T-cell (primary cell): Measurements from ENCODE around the gene TYW3. TPM values are rescaled to one million over a fixed set of nuclear protein-coding genes. Genes with fewer than 3 reads are reported as not detected.

ENCODE experiments used
- ATAC-seq, 4 experiments: fragments of 200-7000 bp in 3 of 4; fragments of 150-1000 bp in 1 of 4; cut with Tn5 transposase; replicated peaks in 1 of 4; 1 replicate in 3 of 4; 2 replicates in 1 of 4; pipeline ENCODE4 v1.10.0; 2021; ENCODE audit warnings: moderate library complexity in 3 of 4, mild to moderate bottlenecking in 2 of 4, moderate number of reproducible peaks in 1 of 4
- CTCF ChIA-PET, 2 donors: fragments of 300-600 bp; sonication (Branson Sonifier 250); formaldehyde crosslinking; loops; one replicate each; lab custom pipeline; 2022; ENCODE audit warnings: antibody characterized with exemption in 2 of 2; lab: Charles Lee
- POLR2A ChIA-PET, 2 donors: fragments of 300-600 bp; sonication (Branson Sonifier 250); formaldehyde crosslinking; loops; one replicate each; lab custom pipeline; 2022; ENCODE audit warnings: antibody characterized with exemption in 2 of 2; lab: Charles Lee
- DNase-seq, 35 experiments: peaks; one replicate each; pipeline versions ENCODE4 v3.0.0 to v3.0.0-alpha.2; 2013 to 2023
- H3K27ac ChIP-seq: one replicate; pipeline ENCODE4 v1.5.1; 2013; ENCODE audit warnings: low read length
- H3K27me3 ChIP-seq, 2 experiments: replicated peaks in 1 of 2; 1 replicate in 1 of 2; 2 replicates in 1 of 2; pipeline versions ENCODE4 v1.6.1 to v1.7.0; 2013; ENCODE audit warnings: low read length in 1 of 2, mixed read lengths in 1 of 2; ENCODE audit not compliant: control insufficient read depth in 2 of 2, insufficient read depth in 2 of 2; ENCODE audit errors: extremely low read depth in 1 of 2
- H3K36me3 ChIP-seq, 2 donors: 1 replicate in 1 of 2; 2 replicates in 1 of 2; pipeline versions ENCODE4 v1.6.1 to v1.7.0; 2013; ENCODE audit warnings: low read length in 1 of 2; ENCODE audit not compliant: control insufficient read depth in 2 of 2, insufficient read depth in 1 of 2; ENCODE audit errors: extremely low read depth in 1 of 2
- H3K4me1 ChIP-seq, 2 experiments: 1 replicate in 1 of 2; 2 replicates in 1 of 2; pipeline versions ENCODE4 v1.6.1 to v1.7.0; 2013; ENCODE audit warnings: low read length in 2 of 2, mixed read lengths in 1 of 2; ENCODE audit not compliant: insufficient read depth in 2 of 2, control insufficient read depth in 1 of 2; ENCODE audit errors: extremely low read depth in 1 of 2
- H3K4me3 ChIP-seq, 2 donors: 1 replicate in 1 of 2; 2 replicates in 1 of 2; pipeline versions ENCODE4 v1.5.1 to v1.7.0; 2013; ENCODE audit warnings: mild to moderate bottlenecking in 2 of 2, low read length in 1 of 2, moderate library complexity in 1 of 2; ENCODE audit not compliant: control insufficient read depth in 1 of 2; ENCODE audit errors: extremely low read depth in 1 of 2
- H3K9me3 ChIP-seq: 2 replicates; pipeline ENCODE4 v1.7.0; 2013
- H3K27ac Mint-ChIP-seq, 2 donors: one replicate each; pipeline ENCODE4 v1.8.0; 2020 to 2021; ENCODE audit warnings: mild to moderate bottlenecking in 2 of 2, mixed read lengths in 2 of 2
- H3K27me3 Mint-ChIP-seq, 2 donors: one replicate each; pipeline ENCODE4 v1.8.0; 2021 to 2022; ENCODE audit warnings: mixed read lengths in 2 of 2
- H3K36me3 Mint-ChIP-seq: one replicate; pipeline ENCODE4 v1.8.0; 2021; ENCODE audit warnings: mixed read lengths
- H3K4me1 Mint-ChIP-seq, 3 donors: one replicate each; pipeline ENCODE4 v1.8.0; 2020 to 2022; ENCODE audit warnings: mixed read lengths in 3 of 3, mild to moderate bottlenecking in 1 of 3
- H3K4me3 Mint-ChIP-seq, 3 donors: one replicate each; pipeline ENCODE4 v1.8.0; 2020 to 2022; ENCODE audit warnings: mild to moderate bottlenecking in 3 of 3, mixed read lengths in 3 of 3, moderate library complexity in 3 of 3
- H3K9me3 Mint-ChIP-seq, 3 donors: one replicate each; pipeline ENCODE4 v1.8.0; 2020 to 2022; ENCODE audit warnings: mixed read lengths in 3 of 3
- WGBS: methylation state at CpG from one replicate; pipeline ENCODE4 v1.1.5; 2013; ENCODE audit warnings: missing lambda C conversion rate; ENCODE audit not compliant: insufficient coverage; 5-methylcytosine and 5-hydroxymethylcytosine counted together
- total RNA-seq, 35 experiments: library from RNA in 6 of 35; stranded (reverse) in 6 of 35; fragments of 120-200 nt in 1 of 35; gene quantifications; one replicate each; pipeline versions ENCODE4 v1.2.1 to v1.2.4 and lab custom pipeline; 2013 to 2026

TYW3 gene
- total RNA-seq, 5 donors from 2014 or later (not counting 1 experiment from before 2014, with no cell fraction given): 12.7 to 16.1 (median 13.7) TPM

GRCh38 chr1:74772945-74773344 lies 40.0 kb downstream of the TYW3 start:
- no peaks in the 10 kb centered on the region for H3K4me1 ChIP-seq
- DNase-seq (no peak), ATAC-seq (no peak)
- Mint-ChIP-seq H3K27ac (no peak overlapping the region), H3K9me3 (no peaks in the 10 kb centered on the region), H3K36me3 (no peaks in the 10 kb centered on the region), H3K27me3 (peaks cover 0 to 13% of the 10 kb centered on the region in 2 donors), H3K4me1 (no peaks in the 10 kb centered on the region), H3K4me3 (no peak overlapping the region)
- H3K27me3 ChIP-seq: peaks cover 0 to 3% of the 10 kb centered on the region in 2 experiments
- no peaks in the 10 kb centered on the region for H3K36me3 ChIP-seq
- no peak overlapping the region for H3K27ac ChIP-seq
- WGBS: 17% methylated on average over 1 of the region's 1 CpG
- ChIA-PET CTCF (interaction anchor here in 1 of 2 donors (0.7 to 1.3 kb wide), 2 partner anchors 12 to 42 kb away, joined by 3 to 6 read pairs; no protein-coding TSS in a partner anchor), POLR2A (no interaction called here)
- no peak overlapping the region for H3K4me3 ChIP-seq
- no peaks in the 10 kb centered on the region for H3K9me3 ChIP-seq

DNA sequence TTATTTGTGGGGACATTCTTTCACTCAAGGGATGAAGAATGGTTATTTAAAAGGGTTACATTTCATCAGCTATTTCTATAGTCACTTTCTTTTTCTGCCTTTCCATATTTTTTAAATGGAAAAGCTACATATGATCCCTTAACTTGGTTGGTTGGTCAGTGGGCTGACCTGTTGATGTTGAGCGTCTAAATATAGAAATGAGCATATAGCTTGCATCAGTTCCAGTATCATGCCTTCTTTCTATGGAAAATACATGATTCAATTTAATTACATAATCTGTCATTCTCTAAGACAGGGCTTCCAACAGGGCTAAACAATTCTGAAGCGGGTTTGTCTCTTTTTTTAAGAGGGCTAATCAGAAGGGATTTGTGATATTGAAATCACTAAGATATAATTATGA lies 40.6 kb downstream of the TYW3 start:
- Mint-ChIP-seq H3K27me3 (peaks cover 5 to 16% of the 10 kb centered on the region in 2 donors), H3K4me1 (no peaks in the 10 kb centered on the region), H3K9me3 (no peaks in the 10 kb centered on the region), H3K4me3 (no peak overlapping the region), H3K36me3 (no peaks in the 10 kb centered on the region), H3K27ac (no peak overlapping the region)
- no peaks in the 10 kb centered on the region for H3K36me3 ChIP-seq
- H3K4me3 ChIP-seq: no peak overlapping the region
- WGBS: no CpG with 5 or more reads among the region's 2 CpGs
- ChIA-PET POLR2A (no interaction called here), CTCF (no interaction called here)
- no peaks in the 10 kb centered on the region for H3K9me3 ChIP-seq
- no peak for DNase-seq
- ATAC-seq: no peak
- peaks cover 0 to 3% of the 10 kb centered on the region in 2 experiments for H3K27me3 ChIP-seq
- no peak overlapping the region for H3K27ac ChIP-seq
- H3K4me1 ChIP-seq: no peaks in the 10 kb centered on the region

DNA sequence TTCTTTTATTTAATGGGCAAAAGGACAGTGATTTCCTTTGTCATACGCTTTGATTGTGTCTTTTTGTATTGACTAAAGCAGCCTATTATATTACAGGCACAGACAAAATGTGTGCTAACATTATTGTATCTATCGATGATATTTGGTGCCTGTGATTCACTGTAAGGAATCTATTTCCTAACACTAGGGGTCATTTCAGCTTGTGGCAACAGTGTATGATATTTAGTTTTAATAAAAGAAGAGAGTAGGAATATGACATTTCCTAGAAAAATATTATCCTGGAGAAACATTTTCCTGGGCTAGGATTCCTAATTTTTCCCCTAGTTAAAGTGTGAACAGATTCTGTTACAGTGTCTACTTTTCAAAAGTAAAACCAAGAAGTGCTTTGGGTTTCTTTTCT lies 42.8 kb downstream of the TYW3 start:
- Mint-ChIP-seq H3K4me1 (no peaks in the 10 kb centered on the region), H3K9me3 (no peaks in the 10 kb centered on the region), H3K27ac (no peak overlapping the region), H3K27me3 (peaks cover 11 to 18% of the 10 kb centered on the region in 2 donors), H3K36me3 (no peaks in the 10 kb centered on the region), H3K4me3 (no peak overlapping the region)
- Histone ChIP-seq H3K27ac (no peak overlapping the region), H3K4me3 (no peak overlapping the region), H3K36me3 (no peaks in the 10 kb centered on the region), H3K4me1 (no peaks in the 10 kb centered on the region), H3K9me3 (no peaks in the 10 kb centered on the region), H3K27me3 (peaks cover 0 to 3% of the 10 kb centered on the region in 2 experiments)
- ChIA-PET POLR2A (no interaction called here), CTCF (no interaction called here)
- no peak for ATAC-seq
- WGBS: no CpG with 5 or more reads among the region's 2 CpGs
- DNase-seq: no peak

DNA sequence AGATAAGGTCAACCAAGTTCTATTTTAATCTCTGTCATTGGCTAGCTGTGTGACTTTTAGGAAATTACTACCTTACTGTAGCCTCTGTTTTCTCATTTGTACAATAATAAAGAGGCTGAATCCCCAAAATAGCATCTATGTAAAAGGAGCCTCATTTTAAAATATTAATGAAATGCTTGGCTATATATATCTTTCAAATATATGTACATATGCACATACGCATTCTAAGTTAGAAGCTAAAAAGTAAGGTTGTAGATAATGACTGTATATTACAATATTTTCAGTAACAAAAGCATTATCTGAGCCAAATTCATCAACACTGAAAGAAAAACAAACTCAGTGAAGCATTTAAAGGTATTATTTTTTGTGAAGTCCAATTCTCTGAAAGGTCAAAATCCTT lies 44.6 kb downstream of the TYW3 start:
- Mint-ChIP-seq H3K4me1 (no peaks in the 10 kb centered on the region), H3K9me3 (no peaks in the 10 kb centered on the region), H3K4me3 (no peak overlapping the region), H3K27ac (no peak overlapping the region), H3K36me3 (no peaks in the 10 kb centered on the region), H3K27me3 (peaks cover 12 to 19% of the 10 kb centered on the region in 2 donors)
- POLR2A ChIA-PET: no interaction called here
- no CpG with 5 or more reads among the region's 1 CpG for WGBS
- Histone ChIP-seq H3K27ac (no peak overlapping the region), H3K36me3 (no peaks in the 10 kb centered on the region), H3K4me1 (no peaks in the 10 kb centered on the region), H3K4me3 (no peak overlapping the region), H3K27me3 (peaks cover 0 to 3% of the 10 kb centered on the region in 2 experiments), H3K9me3 (no peaks in the 10 kb centered on the region)
- CTCF ChIA-PET: no interaction called here
- no peak for DNase-seq
- no peak for ATAC-seq

DNA sequence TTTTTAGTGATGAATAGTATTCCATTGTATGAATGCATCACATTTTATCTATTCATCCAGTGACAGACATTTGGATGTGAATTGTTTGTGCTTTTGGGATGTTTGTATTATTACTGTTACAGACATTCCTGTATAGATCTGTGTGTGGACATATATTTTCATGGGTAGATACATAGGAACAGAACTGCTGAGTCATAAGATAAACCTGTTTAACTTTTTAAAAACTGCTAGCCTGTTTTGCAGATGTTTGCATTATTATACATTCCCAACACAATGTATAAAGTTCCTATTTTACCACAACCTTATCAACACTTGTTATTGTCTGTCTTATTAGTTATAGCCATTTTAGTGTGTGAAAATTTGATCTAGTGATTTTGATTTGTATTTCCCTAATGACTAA lies 46.8 kb downstream of the TYW3 start:
- no peaks in the 10 kb centered on the region for H3K4me1 Mint-ChIP-seq
- ChIA-PET CTCF (no interaction called here), POLR2A (no interaction called here)
- Histone ChIP-seq H3K27me3 (no peaks in the 10 kb centered on the region), H3K4me3 (no peak overlapping the region), H3K36me3 (no peaks in the 10 kb centered on the region), H3K4me1 (no peaks in the 10 kb centered on the region), H3K9me3 (no peaks in the 10 kb centered on the region), H3K27ac (no peak overlapping the region)
- no peak overlapping the region for H3K27ac Mint-ChIP-seq
- ATAC-seq (no peak), DNase-seq (no peak)
- H3K9me3 Mint-ChIP-seq: no peaks in the 10 kb centered on the region
- no peaks in the 10 kb centered on the region for H3K36me3 Mint-ChIP-seq
- no peak overlapping the region for H3K4me3 Mint-ChIP-seq
- H3K27me3 Mint-ChIP-seq: peaks cover 15 to 21% of the 10 kb centered on the region in 2 donors

- H3K27ac ChIP-seq: no peak overlapping the region
- no peaks in the 10 kb centered on the region for H3K4me1 ChIP-seq
- no peaks in the 10 kb centered on the region for H3K9me3 ChIP-seq
- DNase-seq (no peak), ATAC-seq (no peak)
- no CpG with 5 or more reads among the region's 2 CpGs for WGBS
- ChIA-PET POLR2A (no interaction called here), CTCF (no interaction called here)
- peaks cover 15 to 22% of the 10 kb centered on the region in 2 donors for H3K27me3 Mint-ChIP-seq
- no peak overlapping the region for H3K4me3 ChIP-seq
- no peak overlapping the region for H3K27ac Mint-ChIP-seq
- H3K9me3 Mint-ChIP-seq: no peaks in the 10 kb centered on the region
- no peaks in the 10 kb centered on the region for H3K27me3 ChIP-seq
- no peaks in the 10 kb centered on the region for H3K4me1 Mint-ChIP-seq
- H3K36me3 ChIP-seq: no peaks in the 10 kb centered on the region
- no peak overlapping the region for H3K4me3 Mint-ChIP-seq
- no peaks in the 10 kb centered on the region for H3K36me3 Mint-ChIP-seq
Observed at GRCh38 chr1:74780594-74780993, 47.6 kb downstream of the TYW3 start.

- CTCF ChIA-PET: no interaction called here
- Histone ChIP-seq H3K27ac (no peak overlapping the region), H3K9me3 (no peaks in the 10 kb centered on the region), H3K4me1 (no peaks in the 10 kb centered on the region), H3K27me3 (no peaks in the 10 kb centered on the region), H3K4me3 (no peak overlapping the region), H3K36me3 (no peaks in the 10 kb centered on the region)
- peaks cover 8 to 29% of the 10 kb centered on the region in 2 donors for H3K27me3 Mint-ChIP-seq
- H3K4me1 Mint-ChIP-seq: no peaks in the 10 kb centered on the region
- peaks cover 0 to 3% (median 0%) of the 10 kb centered on the region in 3 donors for H3K9me3 Mint-ChIP-seq
- POLR2A ChIA-PET: no interaction called here
- H3K36me3 Mint-ChIP-seq: no peaks in the 10 kb centered on the region
- H3K4me3 Mint-ChIP-seq: no peak overlapping the region
- ATAC-seq (no peak), DNase-seq (no peak)
- no peak overlapping the region for H3K27ac Mint-ChIP-seq
Observed at GRCh38 chr1:74785944-74786343, 53.0 kb downstream of the TYW3 start.
